ENCODE results near the gene NCK2. TPM values are rescaled to one million over a fixed set of nuclear protein-coding genes. Genes with fewer than 3 reads are reported as not detected.

The NCK2 gene
- total and polyA plus RNA-seq, 9 of the 15 experiments (the other 6 are each of a cell fraction or from before 2014, with no cell fraction given), result 0.90 to 27.9 (median 15.9) TPM

DNA sequence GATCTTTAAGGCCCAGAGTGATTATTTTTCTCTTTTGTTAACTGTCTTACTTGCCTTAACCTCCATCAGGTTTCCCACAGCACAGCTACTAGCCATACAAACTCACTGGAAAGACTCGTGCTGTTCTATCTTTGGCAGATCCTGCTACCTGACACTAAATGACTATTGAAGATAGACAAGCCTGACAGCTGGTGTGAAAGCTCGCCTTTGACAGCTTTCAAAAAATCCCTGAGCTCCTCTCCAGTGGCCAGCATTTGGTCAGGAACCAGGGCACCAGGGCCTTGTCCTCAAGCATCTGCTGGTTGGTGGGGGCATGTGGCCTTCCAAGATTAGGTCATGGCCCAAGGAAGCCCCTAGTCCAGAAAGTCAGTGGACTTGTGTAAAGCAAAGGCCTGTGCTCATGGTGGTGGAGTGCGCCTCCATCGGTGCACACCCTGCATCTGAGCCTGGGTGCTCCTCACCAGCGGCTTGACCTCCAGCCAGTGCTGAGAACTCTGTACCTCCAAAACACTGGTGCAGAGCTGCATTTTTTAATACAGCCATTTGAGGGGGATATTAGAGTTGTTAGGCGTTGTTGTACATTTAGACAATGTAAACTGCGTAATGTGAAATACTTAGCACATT, 158.5 kb downstream of the NCK2 start:
- Histone ChIP-seq H3K9me3 (replicated peaks; ENCODE audit: control insufficient read depth, insufficient read depth, low read depth, low read length) (no peaks in the 10 kb centered on the region), H3K9ac (ENCODE audit: insufficient read depth in 1 of 2, low read depth in 2 of 2, low read length in 2 of 2) (no peak overlapping the region), H3K27ac (ENCODE audit: extremely low read depth, low read depth, low read length) (no peak overlapping the region), H3K4me3 (no peak overlapping the region), H3K27me3 (ENCODE audit: control insufficient read depth in 2 of 2, insufficient read depth in 2 of 2, low read length in 2 of 2) (peaks cover 11 to 21% of the 10 kb centered on the region in 2 experiments; a peak in 3 of 5 replicates), H3K4me2 (ENCODE audit: insufficient read depth, low read length) (no peak overlapping the region), H2AFZ (ENCODE audit: low read depth, low read length) (no peak overlapping the region), H3K9me1 (ENCODE audit: control insufficient read depth, insufficient read depth, low read length) (peaks cover 2% of the 10 kb centered on the region), H4K20me1 (replicated peaks; ENCODE audit: control insufficient read depth, insufficient read depth, low read length) (no peaks in the 10 kb centered on the region), H3K79me2 (ENCODE audit: control insufficient read depth, insufficient read depth, low read length) (no peaks in the 10 kb centered on the region), H3K36me3 (ENCODE audit: control insufficient read depth, insufficient read depth, low read length) (no peaks in the 10 kb centered on the region), H3K4me1 (replicated peaks in 1 of 2; ENCODE audit: control insufficient read depth in 2 of 2, insufficient read depth in 2 of 2, low read length in 2 of 2) (no peaks in the 10 kb centered on the region)
- POLR2A ChIA-PET, result interaction anchor here (0.5 kb wide), 1 partner anchor 487 kb away, joined by 3 read pairs; no protein-coding TSS in a partner anchor
- intact Hi-C loops (cut with micrococcal nuclease) (no loop called here), in situ Hi-C loops (cut with MboI) (no loop called here)
- DNase-seq (ENCODE audit: extremely low read depth in 1 of 4, low spot score in 3 of 4), result no peak
- WGBS (ENCODE audit: insufficient coverage, low coverage, missing lambda C conversion rate), result 13% methylated on average over 7 of the region's 7 CpGs
- no peak for FAIRE-seq
- no TSS peak for BruUV-seq (replicated peaks)
- ATAC-seq, result no peak; the same call in 2 of the 3 replicates
- CTCF ChIA-PET (ENCODE audit: low intra/inter-chr PET ratio), result interaction anchor here (0.5 kb wide), 1 partner anchor 534 kb away, joined by 5 read pairs; no protein-coding TSS in a partner anchor
- TF ChIP-seq CBFA2T3 (IDR thresholded peaks at IDR 0.05) (no peak), EZH2 (IDR thresholded peaks at IDR 0.05; ENCODE audit: borderline replicate concordance, low read depth, low read length) (no peak), ZNF282 (CRISPR knock-in tag; IDR thresholded peaks at IDR 0.05) (no peak), RAD51 (IDR thresholded peaks at IDR 0.05; ENCODE audit: borderline replicate concordance, low read depth) (no peak), ELF2 (CRISPR knock-in tag; IDR thresholded peaks at IDR 0.05) (no peak), SUPT5H (IDR thresholded peaks at IDR 0.05) (no peak), ZNF263 (CRISPR knock-in tag; IDR thresholded peaks at IDR 0.05; ENCODE audit: borderline replicate concordance) (no peak), HOXB6 (CRISPR knock-in tag; IDR thresholded peaks at IDR 0.05; ENCODE audit: borderline replicate concordance) (no peak), ADNP (tag; IDR thresholded peaks at IDR 0.05) (no peak)
- TF ChIP-seq, protein P1, sequence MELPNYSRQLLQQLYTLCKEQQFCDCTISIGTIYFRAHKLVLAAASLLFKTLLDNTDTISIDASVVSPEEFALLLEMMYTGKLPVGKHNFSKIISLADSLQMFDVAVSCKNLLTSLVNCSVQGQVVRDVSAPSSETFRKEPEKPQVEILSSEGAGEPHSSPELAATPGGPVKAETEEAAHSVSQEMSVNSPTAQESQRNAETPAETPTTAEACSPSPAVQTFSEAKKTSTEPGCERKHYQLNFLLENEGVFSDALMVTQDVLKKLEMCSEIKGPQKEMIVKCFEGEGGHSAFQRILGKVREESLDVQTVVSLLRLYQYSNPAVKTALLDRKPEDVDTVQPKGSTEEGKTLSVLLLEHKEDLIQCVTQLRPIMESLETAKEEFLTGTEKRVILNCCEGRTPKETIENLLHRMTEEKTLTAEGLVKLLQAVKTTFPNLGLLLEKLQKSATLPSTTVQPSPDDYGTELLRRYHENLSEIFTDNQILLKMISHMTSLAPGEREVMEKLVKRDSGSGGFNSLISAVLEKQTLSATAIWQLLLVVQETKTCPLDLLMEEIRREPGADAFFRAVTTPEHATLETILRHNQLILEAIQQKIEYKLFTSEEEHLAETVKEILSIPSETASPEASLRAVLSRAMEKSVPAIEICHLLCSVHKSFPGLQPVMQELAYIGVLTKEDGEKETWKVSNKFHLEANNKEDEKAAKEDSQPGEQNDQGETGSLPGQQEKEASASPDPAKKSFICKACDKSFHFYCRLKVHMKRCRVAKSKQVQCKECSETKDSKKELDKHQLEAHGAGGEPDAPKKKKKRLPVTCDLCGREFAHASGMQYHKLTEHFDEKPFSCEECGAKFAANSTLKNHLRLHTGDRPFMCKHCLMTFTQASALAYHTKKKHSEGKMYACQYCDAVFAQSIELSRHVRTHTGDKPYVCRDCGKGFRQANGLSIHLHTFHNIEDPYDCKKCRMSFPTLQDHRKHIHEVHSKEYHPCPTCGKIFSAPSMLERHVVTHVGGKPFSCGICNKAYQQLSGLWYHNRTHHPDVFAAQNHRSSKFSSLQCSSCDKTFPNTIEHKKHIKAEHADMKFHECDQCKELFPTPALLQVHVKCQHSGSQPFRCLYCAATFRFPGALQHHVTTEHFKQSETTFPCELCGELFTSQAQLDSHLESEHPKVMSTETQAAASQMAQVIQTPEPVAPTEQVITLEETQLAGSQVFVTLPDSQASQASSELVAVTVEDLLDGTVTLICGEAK (IDR thresholded peaks at IDR 0.05), result no peak
- TF ChIP-seq, protein P1 (CRISPR knock-in tag; IDR thresholded peaks at IDR 0.05), result no peak
- TF ChIP-seq, protein P2, sequence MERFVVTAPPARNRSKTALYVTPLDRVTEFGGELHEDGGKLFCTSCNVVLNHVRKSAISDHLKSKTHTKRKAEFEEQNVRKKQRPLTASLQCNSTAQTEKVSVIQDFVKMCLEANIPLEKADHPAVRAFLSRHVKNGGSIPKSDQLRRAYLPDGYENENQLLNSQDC (CRISPR knock-in tag; IDR thresholded peaks at IDR 0.05), result no peak

Data from K562 (cell line).